Stimulated activated CD4-positive, alpha-beta T cell treated with anti-CD3 and anti-CD28 coated beads, TNF-alpha, amount 100 ng/mL, for 24 hours (primary cell): ENCODE data around the gene ANGPTL3.
"Not testable (repeated sequence)": the region's sequence is repeated elsewhere in the genome, so short reads cannot be mapped to it uniquely, and the experiment has no call there.

ENCODE experiments used
- DNase-seq, 3 experiments: peaks; one replicate each; pipeline ENCODE4 v3.0.0-alpha.2; 2020; ENCODE audit warnings: low read depth in 3 of 3

Gene ANGPTL3

GRCh38 chr1:62597281-62597680 is at the start of gene ANGPTL3:
Gene ANGPTL3, plus strand, starts transcription at chr1:62597520. Its CDS starts 47 bp downstream, at chr1:62597567.
- no peak for DNase-seq

GRCh38 chr1:62561306-62561705 is 36.0 kb upstream of the ANGPTL3 start:
- no peak for DNase-seq

GRCh38 chr1:62567182-62567581 is 30.1 kb upstream of the ANGPTL3 start:
- not testable (repeated sequence) for DNase-seq

- DNase-seq: not testable (repeated sequence)
Measured at GRCh38 chr1:62567926-62568325, 29.4 kb upstream of the ANGPTL3 start.

- DNase-seq: not testable (repeated sequence)
Measured at GRCh38 chr1:62571517-62571916, 25.8 kb upstream of the ANGPTL3 start.

- DNase-seq: no peak
Measured at GRCh38 chr1:62572476-62572875, 24.8 kb upstream of the ANGPTL3 start.

- DNase-seq: no peak
Measured at GRCh38 chr1:62573675-62574074, 23.6 kb upstream of the ANGPTL3 start.

GRCh38 chr1:62585469-62586155 is 11.7 kb upstream of the ANGPTL3 start:
- DNase-seq: no peak

GRCh38 chr1:62588000-62588399 is 9.3 kb upstream of the ANGPTL3 start:
- no peak for DNase-seq

- no peak for DNase-seq
Measured at GRCh38 chr1:62589321-62589720, 8.0 kb upstream of the ANGPTL3 start.

GRCh38 chr1:62590255-62590969 is 6.9 kb upstream of the ANGPTL3 start:
- DNase-seq: no peak

GRCh38 chr1:62590970-62591368 is 6.4 kb upstream of the ANGPTL3 start:
- DNase-seq: no peak

- DNase-seq: no peak
Measured at GRCh38 chr1:62593825-62594394, 3.4 kb upstream of the ANGPTL3 start.

GRCh38 chr1:62595647-62596046 is 1.7 kb upstream of the ANGPTL3 start:
- no peak for DNase-seq

- no peak for DNase-seq
Measured at GRCh38 chr1:62599044-62599443, 1.7 kb downstream of the ANGPTL3 start.

- DNase-seq: no peak
Measured at GRCh38 chr1:62601457-62601856, 4.1 kb downstream of the ANGPTL3 start.

- DNase-seq: no peak
Measured at GRCh38 chr1:62608905-62609304, 11.6 kb downstream of the ANGPTL3 start.

- not testable (repeated sequence) for DNase-seq
Measured at GRCh38 chr1:62610588-62610987, 13.3 kb downstream of the ANGPTL3 start.

GRCh38 chr1:62612770-62613169 is 15.4 kb downstream of the ANGPTL3 start:
- DNase-seq: no peak

- DNase-seq: no peak
Measured at GRCh38 chr1:62613325-62613727, 16.0 kb downstream of the ANGPTL3 start.

GRCh38 chr1:62613890-62614289 is 16.6 kb downstream of the ANGPTL3 start:
- no peak for DNase-seq

GRCh38 chr1:62621907-62622306 is 24.6 kb downstream of the ANGPTL3 start:
- DNase-seq: no peak

GRCh38 chr1:62625415-62625814 is 28.1 kb downstream of the ANGPTL3 start:
- no peak for DNase-seq
